ENCODE measurements around the gene NIPSNAP3A.

NIPSNAP3A gene

DNA sequence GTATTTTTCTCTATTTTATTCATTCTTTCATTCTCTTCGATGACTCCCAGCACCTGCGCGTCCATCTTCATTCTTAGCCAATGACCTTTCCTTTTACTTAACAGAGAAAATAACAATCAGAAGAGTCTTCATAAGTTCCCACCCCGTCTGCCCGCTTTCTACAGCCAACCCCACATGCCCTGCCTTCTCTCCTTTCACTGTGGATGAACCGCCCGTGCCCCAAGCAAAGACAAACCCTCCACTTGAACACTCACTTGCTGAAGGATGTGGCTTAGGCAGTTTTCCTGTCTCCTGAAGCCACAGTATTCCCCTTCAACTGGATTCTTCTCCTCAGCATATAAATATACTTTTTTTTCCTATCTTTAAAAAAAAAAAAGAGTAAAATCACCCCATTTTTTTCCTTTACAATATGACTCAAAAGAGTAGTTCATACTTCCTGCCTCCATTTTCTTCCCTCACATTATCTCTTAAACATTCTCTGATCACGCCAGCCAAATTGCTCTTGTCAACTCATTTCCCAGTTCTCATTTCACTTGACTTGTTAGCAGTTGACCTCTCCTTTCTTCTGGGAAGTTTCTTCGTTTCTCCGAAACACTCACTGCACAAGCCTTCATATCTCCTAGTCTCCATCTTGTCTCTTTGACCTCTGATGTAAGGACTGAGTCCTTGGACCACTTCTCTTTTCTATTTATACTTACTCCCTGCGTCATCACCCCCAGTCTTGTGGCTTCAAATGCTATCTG is 27.5 kb downstream of the NIPSNAP3A start:
- DNase-seq = peak; percentile 43

- no peak for DNase-seq
Observed at GRCh38 chr9:104775574-104775936, 28.1 kb downstream of the NIPSNAP3A start.

DNA sequence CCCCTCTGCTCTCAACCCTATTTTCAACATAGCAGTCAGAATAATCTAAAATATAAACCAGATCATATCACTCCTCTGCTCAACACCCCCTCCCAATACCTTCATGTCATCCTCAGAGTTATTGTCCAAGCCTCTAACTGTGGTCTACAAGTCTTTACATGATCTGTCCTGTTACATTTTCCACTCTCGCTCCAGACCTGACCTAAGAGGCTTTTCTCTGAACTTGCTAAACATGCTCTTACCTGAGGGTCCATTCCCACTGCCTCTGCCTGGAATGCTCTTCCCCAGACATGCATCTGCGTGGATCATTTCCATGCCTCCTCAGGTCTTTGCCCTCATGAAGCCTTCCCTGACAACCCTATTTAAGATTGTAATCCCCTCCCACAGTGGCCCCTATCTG is 28.5 kb downstream of the NIPSNAP3A start:
- no peak for DNase-seq

DNA sequence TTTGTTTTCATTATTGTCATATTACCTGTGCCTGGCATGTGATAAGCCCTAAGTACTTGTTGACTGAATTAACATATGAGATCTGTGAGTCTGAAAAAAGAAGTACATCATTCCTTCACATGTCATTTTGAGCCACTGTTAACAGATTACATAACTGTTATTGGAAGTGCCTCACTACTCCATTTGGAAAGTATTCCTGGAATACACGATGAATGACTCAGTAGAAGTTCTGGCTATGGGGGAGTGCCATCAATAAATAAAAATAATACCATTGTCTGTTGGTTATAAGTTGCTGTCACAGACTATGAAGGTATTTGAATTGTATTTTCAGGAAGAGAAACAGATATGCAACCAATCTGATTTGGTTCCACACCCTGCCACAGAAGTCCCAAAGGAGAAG is 29.3 kb downstream of the NIPSNAP3A start:
- DNase-seq = no peak

DNA sequence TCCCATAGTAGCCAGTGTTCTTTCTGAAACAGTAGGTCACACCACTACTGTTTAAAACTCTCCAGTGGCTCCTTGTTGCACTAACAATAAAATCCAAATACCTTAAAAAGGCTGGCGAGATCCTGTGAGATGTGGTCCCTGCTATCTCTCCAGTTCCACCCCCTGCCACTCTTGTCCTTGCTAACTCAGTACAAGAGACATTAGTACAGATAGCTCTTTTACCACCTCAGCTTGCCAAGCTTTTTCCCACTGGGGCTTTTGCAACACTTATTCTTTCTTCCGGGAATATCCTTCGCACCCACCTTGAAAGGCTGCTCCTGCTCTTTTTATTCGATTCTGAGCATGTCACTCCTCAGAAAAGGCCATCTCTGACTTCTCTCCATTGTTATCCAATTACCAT is 31.3 kb downstream of the NIPSNAP3A start:
- no peak for DNase-seq

DNA sequence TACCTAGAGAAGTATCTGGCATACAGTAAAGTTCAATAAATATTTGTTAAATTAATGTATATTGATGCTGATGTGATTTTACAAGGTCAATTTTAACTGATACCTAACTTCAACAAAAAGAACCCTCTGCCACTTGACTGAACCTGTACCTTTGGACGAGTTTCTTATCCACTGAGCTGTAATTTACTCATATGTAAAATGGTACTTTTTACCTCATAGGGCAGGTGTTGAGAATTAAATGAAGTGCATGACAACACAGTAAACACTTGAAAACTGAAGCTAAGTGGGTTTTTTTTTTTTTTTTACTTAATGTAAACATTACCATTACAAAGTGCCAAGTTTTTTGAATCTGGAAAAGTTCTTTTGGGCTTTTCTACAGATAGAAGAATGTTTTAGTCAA is 31.9 kb downstream of the NIPSNAP3A start:
- DNase-seq = no peak

GRCh38 chr9:104779946-104780535 is 32.6 kb downstream of the NIPSNAP3A start:
- no peak for DNase-seq

GRCh38 chr9:104780796-104781395 is 33.4 kb downstream of the NIPSNAP3A start:
- peak; percentile 12 for DNase-seq

GRCh38 chr9:104783588-104783987 is 36.1 kb downstream of the NIPSNAP3A start:
- no peak for DNase-seq

DNA sequence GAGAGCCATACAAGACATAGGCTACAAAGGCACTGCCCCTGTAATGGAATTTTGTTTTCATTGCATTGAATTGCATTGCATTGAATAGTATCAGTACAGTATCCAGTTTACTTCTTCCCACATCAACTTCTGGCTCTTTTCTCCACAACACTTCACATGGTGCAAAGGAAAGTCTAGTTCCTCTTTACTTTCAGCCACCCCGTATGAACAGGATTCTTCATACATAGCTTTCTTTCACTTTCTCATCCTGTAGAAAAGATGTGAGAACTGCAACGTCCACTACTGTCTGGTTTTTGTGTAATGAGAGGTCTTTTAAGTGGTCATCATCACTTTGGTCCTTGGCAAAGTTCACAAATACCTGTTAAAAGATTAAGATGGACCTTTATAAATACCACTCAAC is 36.6 kb downstream of the NIPSNAP3A start:
- no peak for DNase-seq

DNA sequence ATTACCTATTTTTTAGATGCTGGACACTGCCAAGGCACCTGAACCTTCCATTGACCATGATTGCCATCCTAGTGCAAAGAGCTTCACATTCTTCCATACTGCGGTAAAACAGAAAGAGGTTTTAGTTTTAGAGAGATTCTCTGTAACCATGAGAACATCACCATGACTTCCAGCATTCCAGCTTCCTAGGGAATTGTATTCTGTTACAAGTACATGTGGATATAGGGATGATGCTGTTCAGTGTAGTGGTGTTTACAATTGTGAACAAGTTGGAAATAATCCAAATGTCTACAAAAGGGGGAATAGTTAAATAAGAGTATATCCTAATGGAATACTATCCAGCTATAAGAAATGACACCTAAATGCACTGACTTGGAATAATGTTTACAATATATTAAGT is 38.8 kb downstream of the NIPSNAP3A start:
- no peak for DNase-seq

DNA sequence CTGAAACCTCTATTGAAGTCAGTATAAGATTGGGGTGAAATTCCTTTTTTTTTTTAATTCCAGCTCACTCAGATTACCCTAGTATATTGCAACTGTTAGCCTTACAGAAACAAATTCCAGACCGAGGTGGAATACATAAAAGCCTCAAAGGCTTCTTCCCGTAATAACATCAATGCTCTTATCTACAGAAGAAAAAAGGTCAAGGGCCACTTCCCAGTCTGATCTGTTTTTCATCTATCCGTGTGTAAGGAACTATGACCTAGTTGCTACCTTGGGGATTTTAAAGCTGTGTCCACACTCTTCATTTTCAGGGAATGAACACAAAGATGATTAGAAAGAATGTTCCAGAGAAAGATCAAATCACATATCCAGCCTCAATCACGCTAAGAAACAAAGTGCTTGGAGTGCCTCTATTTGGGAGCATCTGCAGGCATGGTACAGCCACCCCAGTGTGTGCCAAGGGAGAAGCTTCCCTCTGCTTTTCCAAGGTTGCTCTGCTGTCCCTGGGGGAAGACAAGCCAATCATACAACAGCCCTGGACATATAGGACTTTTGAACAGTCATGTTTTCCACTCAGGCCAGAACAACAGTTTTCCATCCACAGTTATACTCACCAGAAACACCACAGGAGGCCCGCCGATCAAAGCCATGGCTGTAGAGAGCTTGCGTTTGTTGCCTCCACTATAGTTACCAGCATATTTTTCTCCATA is 40.0 kb downstream of the NIPSNAP3A start:
- no peak for DNase-seq

DNA sequence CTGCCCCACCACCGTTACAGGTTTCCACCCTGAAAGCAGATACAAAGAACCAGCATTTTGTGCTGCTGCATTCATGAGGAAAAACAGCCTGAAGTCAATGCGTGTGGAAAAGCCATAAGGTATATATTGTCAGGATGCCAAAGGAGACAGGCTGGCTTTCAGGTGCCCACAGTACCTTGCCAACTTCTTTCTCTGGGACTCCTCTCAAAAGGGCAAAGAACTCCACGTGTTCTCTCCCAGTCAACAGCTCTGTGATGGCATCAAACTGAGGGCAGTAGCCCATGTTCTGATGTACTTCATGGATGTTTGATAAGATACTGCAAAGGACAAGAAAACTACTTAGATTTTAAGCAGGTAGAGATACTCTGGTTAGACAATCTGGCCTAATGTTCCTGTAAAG is 40.8 kb downstream of the NIPSNAP3A start:
- no peak for DNase-seq

GRCh38 chr9:104794070-104794469 is 46.6 kb downstream of the NIPSNAP3A start:
- no peak for DNase-seq

- no peak for DNase-seq
Observed at GRCh38 chr9:104795082-104795481, 47.6 kb downstream of the NIPSNAP3A start.

DNA sequence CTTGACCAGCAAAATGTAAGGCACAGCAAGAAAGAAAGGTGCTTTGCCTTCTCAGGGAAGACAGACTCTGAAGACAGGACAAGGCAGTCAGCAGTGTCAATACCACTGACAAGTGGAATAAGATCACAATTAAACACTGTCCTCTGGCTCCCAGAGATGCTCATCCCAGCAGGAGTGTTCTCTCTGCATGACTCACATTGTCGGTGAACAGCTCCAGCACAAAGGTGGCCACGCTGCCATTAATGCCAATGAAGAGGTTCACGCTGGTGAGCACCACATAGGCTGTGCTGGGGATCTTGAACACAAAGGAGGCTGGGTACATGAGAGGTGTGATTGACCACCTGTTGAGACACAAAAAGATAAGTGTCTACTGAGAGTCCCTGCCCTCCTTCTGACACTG is 48.4 kb downstream of the NIPSNAP3A start:
- no peak for DNase-seq

DNA sequence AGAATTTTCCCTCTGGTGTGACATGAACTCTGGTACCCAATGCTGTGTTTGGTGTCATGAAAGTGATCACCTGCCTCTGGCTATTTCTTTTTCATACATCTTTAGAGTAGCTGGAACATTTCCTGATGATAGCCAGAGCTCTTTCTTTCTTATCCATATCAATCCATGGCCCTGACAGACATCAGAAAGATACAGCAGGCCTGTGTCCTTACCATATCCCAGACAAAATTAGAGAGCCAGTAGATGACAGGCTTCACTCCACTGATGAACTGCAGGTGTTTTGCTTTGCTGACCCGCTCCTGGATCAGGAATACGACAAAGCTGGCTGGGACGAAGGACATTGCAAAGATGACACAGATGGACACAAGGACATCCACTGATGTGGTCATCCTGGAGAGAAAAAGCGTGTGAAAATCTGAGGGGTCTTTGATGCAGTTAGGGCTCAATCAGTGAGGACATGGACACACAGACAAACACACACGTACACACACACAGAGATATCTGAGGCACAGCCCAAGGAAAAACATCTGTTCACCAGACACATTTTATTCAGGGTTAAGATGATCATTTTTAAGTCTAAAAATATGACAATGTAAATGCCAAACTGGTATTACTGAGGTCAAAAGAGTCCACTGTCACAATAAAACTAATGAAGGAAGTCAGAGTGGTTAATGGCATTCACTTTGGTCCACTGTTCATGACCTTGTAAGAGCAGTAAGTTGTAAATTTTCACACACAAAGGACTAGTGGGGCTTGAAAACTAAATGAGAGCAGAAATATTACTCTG is 50.9 kb downstream of the NIPSNAP3A start:
- no peak for DNase-seq

GRCh38 chr9:104800068-104800785 is 52.7 kb downstream of the NIPSNAP3A start:
- DNase-seq = no peak

- no peak for DNase-seq
Observed at GRCh38 chr9:104802110-104802509, 54.6 kb downstream of the NIPSNAP3A start.

DNA sequence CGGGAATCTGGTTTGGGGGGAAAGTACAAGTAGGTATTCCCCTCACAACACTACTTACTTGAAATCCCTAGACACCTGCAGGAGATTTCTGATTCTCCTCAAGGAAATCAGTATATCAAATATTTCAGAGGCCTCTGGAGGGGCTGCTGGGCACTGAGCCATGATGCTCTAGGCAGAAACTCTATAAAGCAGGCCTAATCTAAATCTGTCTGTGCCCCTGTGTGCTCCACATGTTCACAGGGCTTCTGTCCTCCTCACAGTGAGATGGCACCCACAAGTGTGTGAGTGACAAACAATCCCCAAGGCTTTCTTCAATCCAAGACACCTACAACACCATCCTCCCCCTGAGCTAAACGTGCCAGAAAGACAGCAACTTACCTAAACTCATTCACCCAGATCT is 55.4 kb downstream of the NIPSNAP3A start:
- no peak for DNase-seq

- DNase-seq = no peak
Observed at GRCh38 chr9:104805441-104805840, 58.0 kb downstream of the NIPSNAP3A start.

DNA sequence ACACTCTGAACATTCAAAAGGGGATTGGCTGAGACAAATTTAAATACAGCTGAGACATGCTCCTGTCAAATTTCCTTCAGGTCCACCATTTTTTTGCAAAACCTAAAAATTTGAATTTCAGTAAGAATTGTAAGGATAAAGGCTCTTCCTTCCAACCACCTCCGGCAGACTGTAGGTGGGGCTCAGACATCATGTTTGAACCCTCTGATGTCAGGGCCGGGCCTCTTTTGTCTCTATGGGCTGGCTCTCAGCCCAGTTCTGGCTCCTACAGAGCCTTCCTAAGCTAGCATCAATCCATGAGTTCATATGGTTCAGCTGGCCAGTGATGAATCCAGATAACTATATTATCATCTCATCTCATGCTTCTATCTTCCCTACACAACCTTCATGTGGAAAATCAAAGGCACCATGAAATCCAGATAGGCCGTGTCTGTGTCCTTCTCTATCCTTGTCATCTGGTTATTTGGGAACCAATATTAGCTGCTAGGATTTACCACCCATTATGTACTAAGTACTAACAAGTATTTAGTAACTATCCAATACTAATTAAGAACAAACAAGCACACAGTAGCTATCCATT is 60.6 kb downstream of the NIPSNAP3A start:
- no peak for DNase-seq
